HG02840 (cell line): ENCODE data around the gene BUB1.
A peak's percentile ranks its signal among the peaks of the same experiment; 100 is the strongest.
"Not testable (repeated sequence)": the region's sequence is repeated elsewhere in the genome, so short reads cannot be mapped to it uniquely, and the experiment has no call there.

Experiments
- ATAC-seq: cut with Tn5 transposase; IDR thresholded peaks from one replicate; pipeline ENCODE4 v1.9.1; 2021; ENCODE audit warnings: mild to moderate bottlenecking, moderate library complexity, moderate number of reproducible peaks; ENCODE audit not compliant: unreplicated experiment, low FRiP score

BUB1 gene

DNA sequence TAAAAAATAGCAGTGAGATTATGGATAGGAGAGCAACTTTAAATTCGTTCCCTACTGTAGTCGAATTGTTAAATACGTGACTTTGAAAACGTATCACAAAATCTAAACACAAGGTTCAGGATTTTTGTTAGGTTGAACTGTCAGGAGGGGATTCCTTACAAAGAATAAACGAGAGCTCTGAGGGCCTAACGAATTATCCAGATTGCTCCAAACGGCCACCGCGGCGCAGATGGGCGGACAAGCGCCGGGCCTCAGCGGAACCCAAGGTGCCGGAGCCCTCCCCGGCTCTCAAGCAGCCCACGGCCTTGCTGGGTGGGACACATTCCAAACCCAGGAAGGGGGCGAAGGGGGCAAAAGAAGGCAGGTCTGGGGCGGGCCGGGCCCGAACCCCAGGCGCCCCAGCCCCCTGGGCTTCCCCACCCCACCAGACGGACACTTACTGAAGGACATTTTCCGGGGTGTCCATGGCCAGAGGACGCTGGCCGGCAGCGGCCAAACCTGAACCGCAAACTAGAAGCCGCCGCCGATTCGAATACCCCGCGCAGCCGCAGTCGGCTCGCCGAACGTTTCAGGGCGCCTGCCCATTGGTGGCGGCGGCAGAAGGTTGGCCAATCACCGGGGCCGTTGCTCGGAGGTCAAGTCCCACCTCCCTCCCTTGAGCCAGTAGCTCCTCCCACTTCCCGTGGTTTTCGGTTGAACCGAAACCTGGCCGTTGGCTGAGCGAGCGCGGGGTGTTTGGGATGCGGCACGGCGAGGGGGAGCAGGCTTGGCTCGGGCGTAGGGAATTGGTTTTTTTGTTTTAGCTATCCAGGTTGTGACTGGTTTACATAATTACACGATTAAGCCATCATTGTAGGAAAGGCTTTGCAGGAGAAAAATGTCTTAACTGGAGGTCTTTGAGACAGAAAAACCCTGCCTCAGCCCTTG is at the start of gene BUB1:
Gene BUB1 (minus strand): TSS at position 534 of the 927 bp plus-strand sequence. CDS start 68 bp downstream, at position 466.
- ATAC-seq, result peak; percentile 70

DNA sequence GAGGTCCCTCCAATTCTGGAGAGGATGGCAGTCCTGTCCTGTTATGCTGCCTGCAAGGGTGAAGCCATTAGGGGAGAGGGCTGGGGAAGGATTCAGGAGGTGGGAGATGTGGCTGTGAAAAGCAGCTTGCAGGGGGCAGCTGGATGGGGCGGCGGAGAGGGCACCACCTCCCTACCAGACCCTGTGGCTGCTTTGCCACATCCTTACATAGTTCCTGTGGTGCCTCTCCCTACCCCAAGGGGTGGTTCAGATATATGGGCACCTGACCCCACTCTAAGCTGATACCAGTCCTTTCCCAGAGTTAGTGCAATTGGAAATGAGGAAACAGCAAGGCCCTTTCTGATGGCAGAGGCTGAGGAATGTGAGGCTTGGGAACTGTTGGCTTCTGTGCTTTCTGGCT is 48.4 kb upstream of the BUB1 start:
- no peak for ATAC-seq

DNA sequence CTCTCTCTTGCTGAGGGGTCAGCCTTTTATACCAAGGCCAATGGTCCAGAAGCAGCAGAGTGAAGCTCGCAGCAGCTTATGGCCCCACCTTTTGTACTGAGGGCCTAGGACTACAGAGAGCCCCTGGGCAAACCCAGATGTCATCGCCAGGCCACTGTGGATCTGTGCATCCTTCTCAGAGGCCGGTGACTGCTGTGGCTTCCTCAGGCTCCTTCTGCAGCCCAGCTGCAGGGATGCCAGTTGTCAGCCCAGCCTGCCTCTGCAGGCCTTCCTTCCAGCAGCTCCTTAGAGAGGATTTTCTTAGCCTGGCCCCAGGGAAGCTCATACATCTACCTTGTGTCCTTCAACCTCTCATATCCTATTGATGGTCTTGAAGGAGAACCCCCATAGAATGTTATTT is 48.0 kb upstream of the BUB1 start:
- no peak for ATAC-seq

- no peak for ATAC-seq
Measured at GRCh38 chr2:110725370-110725769, 47.5 kb upstream of the BUB1 start.

DNA sequence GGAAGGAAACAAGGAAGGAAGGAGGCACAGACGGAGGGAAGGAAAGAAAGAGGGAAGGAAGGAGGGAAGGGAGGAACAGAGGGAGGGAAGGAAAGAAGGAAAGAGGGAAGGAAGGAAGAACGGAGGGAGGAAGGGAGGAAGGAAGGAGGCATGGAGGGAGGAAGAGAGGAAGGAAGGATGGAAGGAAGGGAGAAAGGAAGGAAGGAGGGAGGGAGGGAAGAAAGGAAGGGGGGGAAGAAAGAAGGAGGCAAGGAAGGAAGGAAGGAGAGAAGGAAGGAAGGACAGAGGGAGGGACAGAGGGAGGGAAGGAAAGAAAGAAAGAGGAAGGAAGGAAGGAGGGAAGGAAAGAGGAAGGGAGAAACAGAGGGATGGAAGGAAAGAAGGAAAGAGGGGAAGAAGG is 47.0 kb upstream of the BUB1 start:
- no peak for ATAC-seq

- ATAC-seq, result no peak
Measured at GRCh38 chr2:110720547-110720946, 42.7 kb upstream of the BUB1 start.

DNA sequence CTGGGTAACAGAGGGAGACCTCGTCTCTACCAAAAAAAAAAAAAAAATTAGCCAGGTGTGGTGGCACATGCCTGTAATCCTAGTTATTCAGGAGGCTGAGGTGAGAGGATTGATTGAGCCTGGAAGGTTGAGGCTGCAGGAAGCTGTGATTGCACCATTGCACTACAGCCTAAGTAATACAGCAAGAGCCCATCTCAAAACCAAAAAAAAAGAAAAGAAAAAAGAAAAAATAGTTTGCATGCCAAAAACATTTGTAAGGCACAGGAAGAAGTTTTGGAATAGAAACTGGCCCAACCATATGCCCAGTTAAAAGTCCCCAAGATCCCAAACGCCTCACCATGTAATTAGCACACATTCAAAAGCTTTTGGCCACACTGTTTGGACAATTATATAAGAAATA is 41.1 kb upstream of the BUB1 start:
- no peak for ATAC-seq

DNA sequence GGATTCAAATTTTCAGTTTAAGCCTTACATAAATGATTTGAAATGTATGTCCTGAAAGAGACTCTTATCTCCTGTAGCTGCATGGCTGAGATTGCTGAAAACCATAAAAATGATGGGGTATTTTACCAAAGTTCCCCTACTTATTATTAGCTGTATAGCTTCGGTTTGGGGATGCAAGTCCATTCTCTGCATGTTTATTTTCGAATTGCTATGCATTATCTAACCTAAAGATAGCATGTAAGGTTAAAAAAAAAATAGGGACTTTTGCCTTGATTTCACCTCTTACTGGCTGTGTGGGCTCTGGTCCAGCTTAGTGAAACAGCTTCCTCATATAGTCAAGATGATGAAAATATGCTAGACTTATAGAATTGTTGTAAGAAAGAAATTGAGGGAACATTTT is 40.5 kb upstream of the BUB1 start:
- ATAC-seq, result no peak

DNA sequence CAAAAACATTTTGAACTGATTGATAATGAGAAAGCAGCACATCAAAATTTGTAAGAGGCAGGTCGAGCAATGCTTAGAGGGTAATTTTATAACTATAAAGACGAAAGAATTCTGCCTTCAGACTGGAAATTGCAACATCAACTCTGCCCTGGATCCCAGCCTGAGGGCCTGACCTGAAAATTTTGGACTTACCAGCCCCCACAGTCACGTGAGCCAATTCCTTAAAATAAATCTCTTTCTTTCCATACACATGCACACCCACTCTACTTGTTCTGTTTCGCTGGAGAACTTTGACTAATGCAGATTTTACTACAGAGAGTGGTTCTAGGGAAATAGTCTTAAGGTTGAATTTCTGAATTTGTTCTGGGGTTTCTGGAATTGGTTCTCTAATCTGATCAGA is 39.9 kb upstream of the BUB1 start:
- no peak for ATAC-seq

DNA sequence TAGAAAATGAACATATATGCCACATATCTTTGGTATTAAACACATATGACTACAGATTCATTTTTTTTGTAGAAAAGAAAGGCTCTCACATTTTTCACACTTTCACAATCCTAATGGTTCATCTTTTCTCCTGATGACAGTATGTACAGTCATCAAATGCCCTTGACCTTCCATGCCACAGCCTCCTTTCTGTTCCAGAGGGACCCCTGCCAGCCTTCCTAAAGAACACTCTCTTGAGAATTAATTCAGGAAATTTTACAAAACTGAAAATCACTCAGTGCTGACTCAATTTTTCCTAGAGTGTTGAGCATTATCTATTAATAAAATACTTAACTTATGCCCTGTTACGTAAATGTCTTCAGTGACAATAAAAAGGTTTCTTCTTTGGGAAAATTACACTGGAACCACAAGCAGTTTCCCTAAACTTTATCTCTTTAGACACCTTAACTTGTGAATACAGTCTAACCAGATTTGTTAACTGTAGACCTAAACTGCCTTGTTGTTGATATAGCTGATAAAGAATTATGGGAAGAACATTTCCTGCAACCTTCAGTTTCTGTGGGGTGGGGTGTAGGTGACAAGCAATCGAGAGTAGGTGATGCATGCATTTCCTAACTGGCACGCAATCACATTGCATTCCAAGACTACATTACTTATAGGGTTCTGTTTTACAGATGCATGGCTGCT is 39.2 kb upstream of the BUB1 start:
- no peak for ATAC-seq

GRCh38 chr2:110714452-110715224 is 36.8 kb upstream of the BUB1 start:
- ATAC-seq, result no peak

DNA sequence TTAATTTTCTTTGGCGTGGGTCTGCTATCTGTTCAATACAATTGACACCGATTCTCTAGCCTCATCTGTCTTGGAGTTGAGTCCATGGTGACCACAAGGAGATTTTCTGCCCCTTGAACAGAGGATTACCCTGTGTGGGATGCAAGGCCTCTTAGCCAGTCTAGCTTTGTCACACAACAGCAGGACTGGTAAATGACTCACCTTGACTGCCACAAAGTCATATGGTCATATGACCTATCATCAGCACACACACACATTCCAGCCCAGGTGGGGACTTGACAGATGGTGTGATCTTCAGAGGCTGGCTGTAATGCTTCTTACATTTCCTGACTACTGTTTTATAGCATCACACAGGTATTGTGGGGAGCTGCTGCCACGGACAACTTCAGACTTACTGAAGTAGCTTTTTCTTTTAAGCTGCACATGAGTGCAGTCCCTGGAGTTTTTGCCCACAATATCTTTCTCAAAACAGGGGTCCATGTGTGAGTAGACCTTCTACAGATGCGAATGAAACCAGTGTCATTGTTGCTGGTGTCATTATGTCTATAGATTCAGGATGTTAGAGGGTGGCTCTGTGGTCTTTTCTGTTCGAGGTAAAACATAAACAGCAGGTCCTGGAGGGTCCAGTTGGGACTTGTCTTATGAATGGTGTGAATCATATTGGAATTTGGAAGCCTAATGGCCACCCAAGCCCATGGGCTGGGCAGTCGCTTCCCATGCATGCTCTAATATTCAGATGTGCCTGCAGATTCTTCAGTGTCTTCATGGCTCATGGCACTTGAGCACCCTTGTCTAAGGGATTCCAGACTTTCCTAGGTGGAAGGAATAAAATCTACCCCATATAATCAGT is 35.9 kb upstream of the BUB1 start:
- no peak for ATAC-seq

- no peak for ATAC-seq
Measured at GRCh38 chr2:110712737-110713136, 34.9 kb upstream of the BUB1 start.

GRCh38 chr2:110708455-110708854 is 30.6 kb upstream of the BUB1 start:
- no peak for ATAC-seq

- no peak for ATAC-seq
Measured at GRCh38 chr2:110707386-110707965, 29.6 kb upstream of the BUB1 start.

GRCh38 chr2:110702514-110703380 is 24.9 kb upstream of the BUB1 start:
- ATAC-seq, result no peak

DNA sequence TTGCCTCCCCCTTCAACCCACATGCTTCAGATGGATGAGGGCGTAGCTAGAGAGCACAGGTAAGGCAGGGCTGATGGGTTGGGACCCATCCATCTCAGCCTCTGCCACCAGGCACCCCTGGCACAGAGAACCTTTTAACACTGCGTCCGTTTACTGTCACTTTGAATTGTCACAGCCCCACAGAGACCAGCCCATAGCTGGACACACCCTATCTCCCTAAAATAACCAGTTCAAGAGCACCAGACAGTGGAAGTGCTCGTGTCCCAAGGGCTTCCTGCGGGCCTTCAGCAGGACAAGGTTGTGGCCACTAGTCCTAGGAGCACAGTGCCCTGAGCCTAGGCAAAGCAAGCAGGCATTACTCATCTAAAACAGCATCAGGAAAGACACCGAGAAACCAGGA is 20.4 kb upstream of the BUB1 start:
- not testable (repeated sequence) for ATAC-seq

DNA sequence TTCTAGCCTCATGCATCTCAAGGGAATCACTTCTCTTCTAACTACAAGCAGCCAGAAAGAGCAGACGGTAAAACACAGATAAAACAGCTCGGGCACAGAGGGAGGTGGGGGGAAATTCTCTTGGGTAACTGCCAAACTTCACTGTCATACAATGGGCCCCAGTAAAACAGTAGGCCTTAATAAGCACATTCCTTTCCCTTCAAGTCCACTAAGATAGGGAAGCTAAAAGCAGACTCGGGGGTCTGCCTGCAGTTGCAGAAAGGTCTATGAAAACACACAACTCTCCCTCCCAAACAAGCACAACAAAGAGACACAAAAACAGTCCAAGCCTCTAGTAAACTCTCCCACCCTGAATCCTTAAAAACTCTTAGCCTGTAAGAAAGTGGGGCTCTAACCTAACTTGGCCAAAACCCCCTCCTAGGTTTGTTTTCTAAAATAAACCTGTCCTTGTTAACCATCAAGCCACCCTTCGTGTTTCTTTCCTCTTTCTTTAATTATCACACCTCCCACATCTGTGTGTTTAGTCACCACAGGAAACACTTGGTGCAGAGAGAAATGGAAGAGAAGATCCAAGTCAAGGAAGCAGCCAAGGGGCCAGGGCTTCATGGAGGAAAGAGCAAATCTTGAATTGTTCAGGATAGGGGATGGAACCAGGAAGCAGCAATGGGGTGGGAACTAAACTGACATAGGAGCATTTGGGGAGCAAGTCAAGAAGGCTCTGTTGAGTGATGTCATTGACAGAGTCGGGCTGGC is 17.5 kb upstream of the BUB1 start:
- ATAC-seq, result not testable (repeated sequence)
